Cerebellar cortex (tissue), 1 donor: Measurements from ENCODE around the gene CDK6.
A peak's percentile ranks its signal among the peaks of the same experiment; 100 is the strongest.

Experiments used
- DNase-seq: peaks from one replicate; pipeline ENCODE4 v3.0.0-alpha.2; 2015; ENCODE audit warnings: low spot score

CDK6 gene

DNA sequence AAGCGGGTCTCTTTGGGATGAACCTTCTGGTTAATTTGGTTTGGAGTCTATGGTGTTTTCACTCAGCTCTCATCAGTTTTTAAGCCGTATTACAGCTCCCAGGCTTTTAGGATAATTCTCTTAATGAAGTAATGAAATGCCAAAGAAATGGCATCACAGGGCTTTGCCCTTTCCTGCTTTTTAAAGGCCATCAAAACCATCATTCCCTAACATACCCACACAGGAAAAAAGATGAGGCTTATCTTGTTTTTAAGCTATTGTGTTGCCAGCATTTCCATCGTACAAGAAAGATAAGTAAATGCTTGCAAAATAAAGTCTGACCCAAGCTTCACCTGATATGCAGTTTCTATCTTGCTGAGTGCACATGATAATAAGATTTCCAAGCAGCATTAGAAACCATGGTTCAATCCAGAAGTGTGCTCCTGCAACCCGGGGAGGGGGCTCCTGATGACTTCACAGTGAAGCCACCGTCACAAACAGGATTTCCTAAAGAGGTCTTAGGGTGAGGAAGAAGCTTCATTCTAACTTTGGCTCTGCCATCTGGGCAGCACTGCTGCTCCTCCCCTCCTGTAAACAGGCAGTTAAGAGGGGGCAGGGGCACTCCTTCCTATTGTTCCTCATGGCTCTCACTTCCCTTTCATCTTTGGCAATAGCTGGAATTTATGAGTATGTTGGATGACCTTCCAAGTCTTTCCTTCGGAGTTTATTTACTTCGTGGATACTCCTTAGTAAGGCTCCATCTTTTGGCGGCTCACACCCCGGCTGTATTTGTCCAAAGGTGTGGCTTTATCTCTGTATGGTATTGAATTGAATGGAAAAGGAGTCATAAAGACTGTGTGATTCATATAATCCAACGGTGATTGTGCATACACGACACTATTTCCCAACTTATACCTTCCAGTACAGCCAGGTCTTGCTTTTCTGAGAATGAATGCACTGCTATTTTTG, 191.0 kb downstream of the CDK6 start:
- DNase-seq, result peak; percentile 40

GRCh38 chr7:92644406-92645113, 191.8 kb downstream of the CDK6 start:
- DNase-seq, result peak; percentile 94

DNA sequence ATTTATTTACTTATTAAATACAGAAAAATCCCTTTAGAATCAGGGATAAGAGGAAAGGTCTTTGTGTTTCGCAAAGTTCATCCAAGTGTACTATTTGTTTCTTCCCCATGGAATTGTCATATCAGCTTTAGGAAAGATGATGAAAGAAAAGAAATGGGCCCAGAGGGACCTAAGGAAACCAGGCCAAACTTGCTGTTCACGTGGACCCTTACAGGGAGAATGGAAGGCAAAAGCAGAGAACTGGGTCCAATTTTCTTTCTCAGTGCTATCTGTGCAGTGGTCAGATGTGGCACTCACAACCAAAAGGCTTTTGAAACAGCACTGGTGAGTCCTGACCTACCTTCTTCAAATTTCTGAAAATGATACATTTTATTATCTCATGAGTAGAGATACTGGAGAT, 192.6 kb downstream of the CDK6 start:
- DNase-seq, result no peak

- no peak for DNase-seq
These were observed 194.4 kb downstream of the CDK6 start for GRCh38 chr7:92641921-92642511.

- no peak for DNase-seq
These were observed 196.4 kb downstream of the CDK6 start for GRCh38 chr7:92639966-92640365.

DNA sequence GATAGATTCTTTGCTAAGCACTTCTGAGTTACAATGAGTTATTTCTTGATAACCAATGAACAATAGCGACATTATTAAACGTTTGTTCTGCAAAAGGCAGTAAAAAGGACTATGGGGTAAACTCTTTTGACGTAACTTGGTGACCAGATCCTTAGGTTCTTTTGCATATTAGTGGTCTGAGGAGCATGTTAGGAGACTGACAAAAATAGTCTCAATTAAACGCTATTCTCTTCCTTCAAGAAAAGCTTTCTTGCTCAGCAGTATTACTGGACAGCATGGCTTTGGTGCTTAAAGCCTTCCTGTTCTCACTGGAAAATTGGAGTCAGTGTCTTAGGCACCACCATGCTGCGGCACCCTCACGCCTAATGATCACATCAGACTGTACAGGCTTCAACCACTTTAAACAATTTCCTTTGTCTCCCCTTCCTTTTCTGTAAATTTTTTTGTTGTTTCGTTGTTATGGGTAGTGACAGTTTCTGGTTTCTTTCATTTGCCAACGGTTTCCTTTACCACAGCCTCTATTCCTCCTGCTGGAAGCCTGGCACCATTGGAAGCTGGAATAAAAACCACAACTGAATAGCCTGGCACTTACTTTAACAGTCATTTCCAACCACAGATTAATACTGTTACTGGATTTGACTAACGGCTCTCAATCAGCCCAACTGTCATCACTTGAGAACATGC, 197.0 kb downstream of the CDK6 start:
- no peak for DNase-seq

DNA sequence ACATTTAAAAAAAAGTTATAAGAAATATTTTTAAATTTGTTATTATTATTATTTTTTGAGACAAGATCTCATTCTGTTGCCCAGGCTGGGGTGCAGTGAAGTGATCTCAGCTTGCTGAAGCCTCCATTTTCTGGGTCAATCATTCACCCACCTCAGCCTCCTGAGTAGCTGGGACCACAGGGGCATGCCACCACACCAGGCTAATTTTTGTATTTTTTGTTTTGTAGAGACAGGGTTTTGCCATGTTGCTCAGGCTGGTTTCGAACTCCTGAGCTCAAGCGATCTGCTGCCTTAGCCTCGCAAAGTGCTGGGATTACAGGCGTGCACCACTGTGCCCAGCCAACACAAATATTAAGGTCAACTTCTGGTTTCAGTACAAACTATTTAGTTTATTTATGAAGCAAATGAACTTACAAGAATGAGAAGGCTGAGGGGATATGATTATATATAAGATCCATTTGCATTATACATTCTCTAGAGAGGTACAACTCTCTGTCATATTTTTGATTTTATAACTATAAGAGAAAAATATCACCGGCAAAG, 200.3 kb downstream of the CDK6 start:
- DNase-seq, result no peak

GRCh38 chr7:92635538-92635937, 200.8 kb downstream of the CDK6 start:
- no peak for DNase-seq

GRCh38 chr7:92634924-92635519, 201.4 kb downstream of the CDK6 start:
- no peak for DNase-seq

DNA sequence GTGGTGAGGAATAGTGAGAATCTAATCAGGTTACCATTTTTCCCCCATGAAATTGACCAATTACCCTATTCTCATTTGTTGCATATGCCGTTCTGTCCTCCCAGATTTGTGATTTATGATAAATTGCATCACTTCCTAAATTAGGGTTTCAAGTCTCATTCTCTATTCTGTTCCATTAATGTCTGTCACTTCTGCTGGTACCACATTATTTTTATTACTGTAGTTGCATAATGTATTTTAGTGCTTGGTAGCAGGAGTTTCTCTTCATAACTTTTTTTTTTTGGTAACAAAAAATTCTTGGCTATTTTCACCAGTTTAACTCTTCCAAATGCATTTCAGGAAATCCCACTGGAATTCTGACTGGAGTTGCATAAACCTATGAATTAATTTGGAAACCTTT, 202.2 kb downstream of the CDK6 start:
- no peak for DNase-seq

GRCh38 chr7:92633211-92633906, 203.0 kb downstream of the CDK6 start:
- no peak for DNase-seq

DNA sequence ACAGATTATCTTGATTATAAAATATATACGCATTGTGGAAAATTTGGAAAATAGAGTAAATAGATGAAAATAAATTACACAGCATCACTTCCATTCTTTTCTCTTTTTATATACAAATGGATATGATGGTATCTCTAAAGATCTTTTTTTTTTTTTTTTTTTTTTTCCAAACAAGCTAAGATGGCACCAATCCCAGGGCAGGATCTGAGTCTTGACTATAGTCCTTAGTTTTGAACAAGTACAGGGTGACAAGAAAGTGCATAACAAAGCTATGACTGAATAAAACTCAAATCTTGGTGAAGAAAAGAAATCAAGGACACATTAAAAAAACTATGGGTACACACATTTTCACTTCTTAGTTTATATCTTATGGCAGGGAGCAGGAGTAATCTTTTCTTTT, 203.6 kb downstream of the CDK6 start:
- DNase-seq, result no peak

DNA sequence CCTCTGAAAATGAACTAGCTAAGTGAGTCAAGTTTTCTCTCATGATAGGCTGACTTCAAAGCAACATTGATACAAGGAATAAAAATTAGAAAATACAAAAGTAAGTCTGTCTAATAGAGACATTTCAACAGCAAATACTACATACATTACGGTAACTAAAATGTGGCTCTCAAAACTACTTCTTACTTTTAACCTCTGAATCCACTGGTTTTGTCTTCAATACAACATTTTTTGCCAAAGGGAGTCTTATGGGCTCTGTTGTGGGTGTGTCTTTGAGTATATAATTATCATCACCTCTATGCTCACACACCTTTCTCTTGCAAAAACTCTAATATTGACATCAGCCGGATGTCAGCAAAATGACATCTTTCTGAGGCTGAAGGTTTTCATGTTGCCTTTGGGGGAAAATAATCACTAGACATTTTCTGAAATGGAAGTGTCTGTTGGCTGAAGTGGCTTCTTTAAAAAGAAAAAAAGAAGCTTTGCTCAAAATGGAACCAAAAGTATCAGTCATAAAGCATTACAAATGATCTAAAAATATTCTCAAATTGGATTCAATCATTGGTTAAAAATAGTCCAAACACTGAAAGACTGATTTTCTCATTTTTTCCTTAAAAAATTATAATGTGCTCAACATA, 204.4 kb downstream of the CDK6 start:
- no peak for DNase-seq

GRCh38 chr7:92631067-92631849, 205.1 kb downstream of the CDK6 start:
- DNase-seq, result no peak

- no peak for DNase-seq
These were observed 206.6 kb downstream of the CDK6 start for GRCh38 chr7:92629779-92630178.

- no peak for DNase-seq
These were observed 208.4 kb downstream of the CDK6 start for GRCh38 chr7:92627956-92628355.

GRCh38 chr7:92626281-92626809, 210.0 kb downstream of the CDK6 start:
- no peak for DNase-seq

GRCh38 chr7:92625617-92626016, 210.8 kb downstream of the CDK6 start:
- no peak for DNase-seq

DNA sequence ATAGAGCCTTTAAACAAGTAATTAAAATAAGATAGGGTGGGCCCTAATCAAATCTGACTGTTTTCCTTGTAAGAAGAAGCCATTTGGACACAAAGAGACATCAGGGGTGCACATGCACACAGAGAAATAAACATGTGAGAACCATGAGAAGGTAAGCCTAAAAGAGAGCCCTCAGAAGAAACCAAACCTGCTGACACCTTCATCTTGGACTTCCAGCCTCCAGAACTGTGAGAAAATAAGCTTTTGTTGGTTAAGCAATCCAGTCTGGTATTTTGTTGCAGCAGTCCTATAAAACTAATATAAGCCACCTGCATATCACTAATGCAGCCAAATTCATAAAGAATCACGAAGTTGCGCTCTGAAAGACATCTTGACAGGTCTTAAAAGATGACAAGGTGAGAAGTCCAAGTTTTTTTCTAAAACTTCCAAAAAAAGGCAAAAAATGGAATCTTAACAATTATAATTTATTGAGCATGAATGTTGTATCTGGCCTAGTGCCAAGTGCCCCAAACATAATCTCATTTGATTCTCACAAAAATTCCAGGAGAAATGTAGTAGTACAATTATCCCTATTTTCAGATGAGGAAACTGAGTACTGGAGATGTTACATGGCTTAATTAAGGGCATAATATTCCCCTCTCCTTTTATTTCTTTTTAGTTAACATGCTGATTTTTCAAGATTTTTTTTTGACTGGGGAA, 211.9 kb downstream of the CDK6 start:
- no peak for DNase-seq
